Measurements from ENCODE around the gene MANEAL.

Gene MANEAL

GRCh38 chr1:37811027-37811655, 17.5 kb downstream of the MANEAL start:
- TF ChIP-seq, protein P1, sequence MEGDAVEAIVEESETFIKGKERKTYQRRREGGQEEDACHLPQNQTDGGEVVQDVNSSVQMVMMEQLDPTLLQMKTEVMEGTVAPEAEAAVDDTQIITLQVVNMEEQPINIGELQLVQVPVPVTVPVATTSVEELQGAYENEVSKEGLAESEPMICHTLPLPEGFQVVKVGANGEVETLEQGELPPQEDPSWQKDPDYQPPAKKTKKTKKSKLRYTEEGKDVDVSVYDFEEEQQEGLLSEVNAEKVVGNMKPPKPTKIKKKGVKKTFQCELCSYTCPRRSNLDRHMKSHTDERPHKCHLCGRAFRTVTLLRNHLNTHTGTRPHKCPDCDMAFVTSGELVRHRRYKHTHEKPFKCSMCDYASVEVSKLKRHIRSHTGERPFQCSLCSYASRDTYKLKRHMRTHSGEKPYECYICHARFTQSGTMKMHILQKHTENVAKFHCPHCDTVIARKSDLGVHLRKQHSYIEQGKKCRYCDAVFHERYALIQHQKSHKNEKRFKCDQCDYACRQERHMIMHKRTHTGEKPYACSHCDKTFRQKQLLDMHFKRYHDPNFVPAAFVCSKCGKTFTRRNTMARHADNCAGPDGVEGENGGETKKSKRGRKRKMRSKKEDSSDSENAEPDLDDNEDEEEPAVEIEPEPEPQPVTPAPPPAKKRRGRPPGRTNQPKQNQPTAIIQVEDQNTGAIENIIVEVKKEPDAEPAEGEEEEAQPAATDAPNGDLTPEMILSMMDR (IDR thresholded peaks at IDR 0.05; ENCODE audit: insufficient read depth, low read length) = peak; percentile 90
- no peak for TF ChIP-seq GABPA (IDR thresholded peaks at IDR 0.05; ENCODE audit: low read depth)
- TF ChIP-seq POLR2AphosphoS5 (IDR thresholded peaks at IDR 0.05; ENCODE audit: low read depth) = no peak
- Histone ChIP-seq H3K4me3 (replicated peaks; ENCODE audit: insufficient read depth, low read length) (no peak overlapping the region), H3K27me3 (ENCODE audit: insufficient read depth, poor library complexity, severe bottlenecking) (no peaks in the 10 kb centered on the region), H3K27ac (replicated peaks) (no peak overlapping the region)
- DNase-seq (ENCODE audit: low read depth in 1 of 2, low spot score in 1 of 2) = peak in 1 of 2 experiments; percentile 76

GRCh38 chr1:37813529-37814145, 20.0 kb downstream of the MANEAL start:
- TF ChIP-seq SPI1 (IDR thresholded peaks at IDR 0.05; ENCODE audit: borderline replicate concordance, low read depth) = no peak
- no peak for DNase-seq (ENCODE audit: low read depth in 1 of 2, low spot score in 1 of 2)
- no peaks in the 10 kb centered on the region for H3K27me3 ChIP-seq (ENCODE audit: insufficient read depth, poor library complexity, severe bottlenecking)
- H3K4me3 ChIP-seq (replicated peaks; ENCODE audit: insufficient read depth, low read length) = no peak overlapping the region
- H3K27ac ChIP-seq (replicated peaks) = no peak overlapping the region

GRCh38 chr1:37814252-37814651, 20.6 kb downstream of the MANEAL start:
- Histone ChIP-seq H3K4me3 (replicated peaks; ENCODE audit: insufficient read depth, low read length) (no peak overlapping the region), H3K27ac (replicated peaks) (no peak overlapping the region), H3K27me3 (ENCODE audit: insufficient read depth, poor library complexity, severe bottlenecking) (no peaks in the 10 kb centered on the region)
- DNase-seq (ENCODE audit: low read depth in 1 of 2, low spot score in 1 of 2) = no peak
- TF ChIP-seq REST (IDR thresholded peaks at IDR 0.05; ENCODE audit: insufficient replicate concordance, low read depth) (no peak), GABPA (IDR thresholded peaks at IDR 0.05; ENCODE audit: low read depth) (no peak), POLR2AphosphoS5 (IDR thresholded peaks at IDR 0.05; ENCODE audit: low read depth) (no peak), SPI1 (IDR thresholded peaks at IDR 0.05; ENCODE audit: borderline replicate concordance, low read depth) (no peak)
- TF ChIP-seq, protein P1 (IDR thresholded peaks at IDR 0.05; ENCODE audit: insufficient read depth, low read length) = no peak

- DNase-seq (ENCODE audit: low read depth in 1 of 2, low spot score in 1 of 2) = no peak
- TF ChIP-seq GABPA (IDR thresholded peaks at IDR 0.05; ENCODE audit: low read depth) (no peak), SPI1 (IDR thresholded peaks at IDR 0.05; ENCODE audit: borderline replicate concordance, low read depth) (no peak), REST (IDR thresholded peaks at IDR 0.05; ENCODE audit: insufficient replicate concordance, low read depth) (no peak), POLR2AphosphoS5 (IDR thresholded peaks at IDR 0.05; ENCODE audit: low read depth) (no peak)
- TF ChIP-seq, protein P1 (IDR thresholded peaks at IDR 0.05; ENCODE audit: insufficient read depth, low read length) = no peak
- H3K27me3 ChIP-seq (ENCODE audit: insufficient read depth, poor library complexity, severe bottlenecking) = no peaks in the 10 kb centered on the region
- no peak overlapping the region for H3K27ac ChIP-seq (replicated peaks)
- H3K4me3 ChIP-seq (replicated peaks; ENCODE audit: insufficient read depth, low read length) = no peak overlapping the region
These were observed 23.8 kb downstream of the MANEAL start for GRCh38 chr1:37817481-37817880.
